MM.1S (cell line): ENCODE measurements around the gene LAMA3.

Experiments used
- DNase-seq: peaks from one replicate; pipeline ENCODE4 v3.0.0-alpha.2; 2015
- H2AFZ ChIP-seq: fragments of 300-600 bp; sonication (generic); 2 replicates; pipeline ENCODE4 v1.6.0; 2016; ENCODE audit warnings: antibody characterized with exemption, low read length
- H3F3A ChIP-seq: fragments of 300-600 bp; sonication (generic); 2 replicates; pipeline ENCODE4 v1.6.1; 2016; ENCODE audit warnings: mild to moderate bottlenecking, antibody characterized with exemption, low read length, moderate library complexity, mixed read lengths; ENCODE audit not compliant: insufficient read depth
- H3K27ac ChIP-seq: fragments of 300-600 bp; sonication (generic); 2 replicates; pipeline ENCODE4 v1.5.1; 2016; ENCODE audit warnings: mild to moderate bottlenecking, low read length
- H3K27me3 ChIP-seq: fragments of 300-600 bp; sonication (generic); replicated peaks from 2 replicates; pipeline ENCODE4 v1.6.0; 2016; ENCODE audit warnings: low read length; ENCODE audit not compliant: insufficient read depth
- H3K36me3 ChIP-seq: fragments of 300-600 bp; sonication (generic); replicated peaks from 2 replicates; pipeline ENCODE4 v1.6.1; 2016; ENCODE audit warnings: mild to moderate bottlenecking, low read length, mixed read lengths; ENCODE audit not compliant: insufficient read depth
- H3K4me1 ChIP-seq: fragments of 300-600 bp; sonication (generic); 2 replicates; pipeline ENCODE4 v1.6.1; 2016; ENCODE audit warnings: low read length, mixed read lengths
- H3K4me2 ChIP-seq: fragments of 300-600 bp; sonication (generic); 2 replicates; pipeline ENCODE4 v1.6.0; 2016; ENCODE audit warnings: low read depth, low read length
- H3K4me3 ChIP-seq: fragments of 300-600 bp; sonication (generic); 2 replicates; pipeline ENCODE4 v1.5.1; 2016; ENCODE audit warnings: low read length, mixed read lengths
- H3K79me2 ChIP-seq: fragments of 300-600 bp; sonication (generic); 2 replicates; pipeline ENCODE4 v1.6.1; 2016; ENCODE audit warnings: mixed run types, low read length, mixed read lengths
- H3K9ac ChIP-seq: fragments of 300-600 bp; sonication (generic); 2 replicates; pipeline ENCODE4 v1.6.1; 2016; ENCODE audit warnings: low read length, mixed read lengths
- H3K9me2 ChIP-seq: fragments of 300-600 bp; sonication (generic); replicated peaks from 2 replicates; pipeline ENCODE4 v1.6.1; 2016; ENCODE audit warnings: mild to moderate bottlenecking, low read length, mixed read lengths; ENCODE audit not compliant: insufficient read depth
- H3K9me3 ChIP-seq: fragments of 300-600 bp; sonication (generic); replicated peaks from 2 replicates; pipeline ENCODE4 v1.6.1; 2016; ENCODE audit warnings: mild to moderate bottlenecking, low read length, mixed read lengths; ENCODE audit not compliant: insufficient read depth
- H4K20me1 ChIP-seq: fragments of 300-600 bp; sonication (generic); 2 replicates; pipeline ENCODE4 v1.6.1; 2016; ENCODE audit warnings: mild to moderate bottlenecking, low read length, moderate library complexity, mixed read lengths; ENCODE audit not compliant: insufficient read depth
- CTCF ChIP-seq: fragments of 300-600 bp; sonication (generic); IDR thresholded peaks from 2 replicates; pipeline ENCODE4 v1.5.1; 2016; ENCODE audit warnings: antibody characterized with exemption, low read length, mixed read lengths
- EZH2 ChIP-seq: fragments of 300-600 bp; sonication (generic); optimal IDR thresholded peaks from 2 replicates; pipeline ENCODE3; 2017; ENCODE audit warnings: low read depth, mild to moderate bottlenecking, antibody characterized with exemption, low read length, mixed read lengths
- EZH2phosphoT487 ChIP-seq: fragments of 300-600 bp; sonication (generic); IDR thresholded peaks from 2 replicates; pipeline ENCODE4 v1.6.1; 2018; ENCODE audit warnings: antibody characterized with exemption, low read length

LAMA3 gene

GRCh38 chr18:23693846-23694245 lies 4.6 kb downstream of the LAMA3 start:
- Histone ChIP-seq H3K9me3 (no peaks in the 10 kb centered on the region), H3K4me1 (no peaks in the 10 kb centered on the region), H3K9ac (no peak overlapping the region), H3K27me3 (no peaks in the 10 kb centered on the region), H3K79me2 (no peaks in the 10 kb centered on the region), H3K9me2 (no peaks in the 10 kb centered on the region), H3K4me3 (no peak overlapping the region), H4K20me1 (no peaks in the 10 kb centered on the region), H3K36me3 (no peaks in the 10 kb centered on the region), H3K4me2 (no peak overlapping the region), H2AFZ (no peak overlapping the region), H3F3A (no peaks in the 10 kb centered on the region), H3K27ac (no peak overlapping the region)
- DNase-seq, result no peak
- TF ChIP-seq EZH2phosphoT487 (no peak), CTCF (no peak), EZH2 (no peak)

GRCh38 chr18:23694637-23695430 lies 5.6 kb downstream of the LAMA3 start:
- Histone ChIP-seq H3K27ac (no peak overlapping the region), H3K4me2 (no peak overlapping the region)

GRCh38 chr18:23701017-23701416 lies 11.8 kb downstream of the LAMA3 start:
- no peaks in the 10 kb centered on the region for H3K36me3 ChIP-seq
- peak overlapping the region; percentile 1; the same call in 1 of the 2 replicates for H3K27ac ChIP-seq
- H3K4me1 ChIP-seq, result peaks cover 7% of the 10 kb centered on the region; the same call in 1 of the 2 replicates
- H3K4me2 ChIP-seq, result no peak overlapping the region
- H3K9me2 ChIP-seq, result no peaks in the 10 kb centered on the region
- no peaks in the 10 kb centered on the region for H4K20me1 ChIP-seq
- no peaks in the 10 kb centered on the region for H3K79me2 ChIP-seq
- H3K9ac ChIP-seq, result no peak overlapping the region
- H3F3A ChIP-seq, result no peaks in the 10 kb centered on the region
- H3K27me3 ChIP-seq, result no peaks in the 10 kb centered on the region
- DNase-seq, result peak; percentile 24
- no peak overlapping the region for H2AFZ ChIP-seq
- H3K4me3 ChIP-seq, result no peak overlapping the region
- TF ChIP-seq EZH2phosphoT487 (no peak), CTCF (no peak), EZH2 (no peak)
- H3K9me3 ChIP-seq, result no peaks in the 10 kb centered on the region

More at GRCh38 chr18:23694637-23695430, 5.6 kb downstream of the LAMA3 start:
- H3K4me3 ChIP-seq, result no peak overlapping the region
- no peak overlapping the region for H2AFZ ChIP-seq
- H3F3A ChIP-seq, result no peaks in the 10 kb centered on the region
- H3K36me3 ChIP-seq, result no peaks in the 10 kb centered on the region
- no peak overlapping the region for H3K9ac ChIP-seq
- DNase-seq, result no peak
- no peaks in the 10 kb centered on the region for H3K79me2 ChIP-seq
- H3K27me3 ChIP-seq, result no peaks in the 10 kb centered on the region
- no peaks in the 10 kb centered on the region for H3K9me2 ChIP-seq
- H3K4me1 ChIP-seq, result no peaks in the 10 kb centered on the region
- TF ChIP-seq EZH2phosphoT487 (no peak), CTCF (no peak), EZH2 (no peak)
- no peaks in the 10 kb centered on the region for H3K9me3 ChIP-seq
- H4K20me1 ChIP-seq, result no peaks in the 10 kb centered on the region
